Stimulated activated CD4-positive, alpha-beta T cell treated with anti-CD3 and anti-CD28 coated beads, Interleukin-15, amount 100 ng/mL, for 1 hour (primary cell): ENCODE measurements around the gene DNAH1.

Source experiments
- DNase-seq, 2 donors: peaks; one replicate each; pipeline ENCODE4 v3.0.0-alpha.2; 2020; ENCODE audit warnings: low read depth in 1 of 2, low spot score in 1 of 2

The DNAH1 gene

GRCh38 chr3:52310861-52311575, 5.1 kb upstream of the DNAH1 start:
- peak in 1 of 2 donors; percentile 10 for DNase-seq

GRCh38 chr3:52311576-52312119, 4.5 kb upstream of the DNAH1 start:
- no peak for DNase-seq

GRCh38 chr3:52313188-52313773, 2.8 kb upstream of the DNAH1 start:
- no peak for DNase-seq

- DNase-seq = no peak
Observed at GRCh38 chr3:52313774-52314188, 2.3 kb upstream of the DNAH1 start.

- no peak for DNase-seq
Observed at GRCh38 chr3:52314489-52314888, 1.6 kb upstream of the DNAH1 start.

GRCh38 chr3:52315006-52315405, 1.1 kb upstream of the DNAH1 start:
- no peak for DNase-seq

GRCh38 chr3:52317208-52318000, 1.3 kb downstream of the DNAH1 start:
- DNase-seq = peak; percentile 53 to 54

- no peak for DNase-seq
Observed at GRCh38 chr3:52318186-52318816, 2.2 kb downstream of the DNAH1 start.

- DNase-seq = no peak
Observed at GRCh38 chr3:52319921-52320595, 3.9 kb downstream of the DNAH1 start.

GRCh38 chr3:52321481-52321880, 5.4 kb downstream of the DNAH1 start:
- no peak for DNase-seq

GRCh38 chr3:52322466-52322865, 6.3 kb downstream of the DNAH1 start:
- DNase-seq = no peak

GRCh38 chr3:52323526-52324295, 7.6 kb downstream of the DNAH1 start:
- no peak for DNase-seq

- no peak for DNase-seq
Observed at GRCh38 chr3:52324676-52325075, 8.6 kb downstream of the DNAH1 start.

- DNase-seq = no peak
Observed at GRCh38 chr3:52325686-52326085, 9.6 kb downstream of the DNAH1 start.

- no peak for DNase-seq
Observed at GRCh38 chr3:52326976-52327375, 10.9 kb downstream of the DNAH1 start.

GRCh38 chr3:52327486-52328290, 11.6 kb downstream of the DNAH1 start:
- no peak for DNase-seq

- DNase-seq = no peak
Observed at GRCh38 chr3:52328536-52329080, 12.5 kb downstream of the DNAH1 start.

- DNase-seq = no peak
Observed at GRCh38 chr3:52330194-52330805, 14.2 kb downstream of the DNAH1 start.

- DNase-seq = no peak
Observed at GRCh38 chr3:52331091-52331490, 15.0 kb downstream of the DNAH1 start.
